Activated CD8-positive, alpha-beta memory T cell treated with anti-CD3 and anti-CD28 coated beads for 1 hour (primary cell): ENCODE measurements around the gene POLD4.

ENCODE experiments used
- DNase-seq, 2 donors: peaks; one replicate each; pipeline ENCODE4 v3.0.0-alpha.2; 2020; ENCODE audit warnings: low read depth in 1 of 2; ENCODE audit errors: extremely low read depth in 1 of 2

Gene POLD4

DNA sequence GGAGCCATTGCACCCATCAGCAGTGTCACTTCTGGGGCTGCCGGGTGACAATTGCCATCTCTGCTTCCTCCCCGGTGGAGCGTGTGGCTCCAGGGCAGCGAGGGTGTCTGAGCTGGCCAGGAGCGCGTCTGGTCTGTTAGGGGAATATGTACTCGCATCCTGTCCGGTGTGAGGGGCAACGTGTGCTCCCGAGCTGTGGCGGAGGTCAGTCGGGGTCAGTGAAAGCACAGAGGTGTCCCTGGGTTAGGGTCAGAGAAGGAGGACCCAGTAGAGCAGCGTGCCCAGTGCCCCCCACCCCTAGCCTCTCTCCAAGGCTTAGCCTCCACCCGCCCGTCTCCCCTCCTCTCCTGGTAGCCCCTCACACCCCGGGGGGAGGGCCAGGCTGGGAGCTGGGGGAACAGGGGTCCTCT lies 18.6 kb upstream of the POLD4 start:
- DNase-seq = no peak

DNA sequence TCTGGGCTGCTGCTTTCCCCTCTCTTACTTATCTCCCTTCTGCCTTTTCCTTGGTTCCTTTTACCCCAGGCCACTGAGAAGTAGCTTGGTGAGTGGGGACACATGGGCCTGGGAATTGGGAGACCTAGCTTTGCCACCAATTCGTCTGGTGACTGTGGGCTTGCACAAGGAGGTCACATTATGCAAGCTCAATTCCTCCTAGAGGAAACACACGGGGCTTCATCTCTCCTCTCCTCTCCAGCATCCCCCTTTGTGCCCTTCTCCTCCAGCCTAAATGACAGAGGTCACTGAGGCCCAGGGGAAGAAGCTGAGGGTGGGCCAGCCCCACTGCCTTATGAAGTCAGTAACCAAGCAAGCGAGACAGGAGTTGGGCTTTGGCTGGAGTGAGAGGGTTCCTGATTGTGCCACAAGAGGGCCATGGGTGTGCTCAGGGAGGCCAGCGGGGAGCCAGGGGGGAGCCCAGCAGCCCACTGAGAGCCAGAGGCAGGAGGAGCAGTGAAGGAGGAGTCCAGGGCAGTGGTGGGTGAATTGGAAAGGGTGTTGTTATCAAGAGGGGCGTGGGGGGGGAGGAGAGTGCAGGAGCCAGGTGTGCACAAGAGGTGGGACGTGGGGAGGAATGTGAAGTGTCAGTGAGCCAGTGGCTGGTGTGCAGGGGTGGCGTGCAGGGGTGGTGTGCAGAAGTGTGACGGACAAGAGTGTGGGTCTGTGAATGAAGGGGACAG lies 18.0 kb upstream of the POLD4 start:
- no peak for DNase-seq

DNA sequence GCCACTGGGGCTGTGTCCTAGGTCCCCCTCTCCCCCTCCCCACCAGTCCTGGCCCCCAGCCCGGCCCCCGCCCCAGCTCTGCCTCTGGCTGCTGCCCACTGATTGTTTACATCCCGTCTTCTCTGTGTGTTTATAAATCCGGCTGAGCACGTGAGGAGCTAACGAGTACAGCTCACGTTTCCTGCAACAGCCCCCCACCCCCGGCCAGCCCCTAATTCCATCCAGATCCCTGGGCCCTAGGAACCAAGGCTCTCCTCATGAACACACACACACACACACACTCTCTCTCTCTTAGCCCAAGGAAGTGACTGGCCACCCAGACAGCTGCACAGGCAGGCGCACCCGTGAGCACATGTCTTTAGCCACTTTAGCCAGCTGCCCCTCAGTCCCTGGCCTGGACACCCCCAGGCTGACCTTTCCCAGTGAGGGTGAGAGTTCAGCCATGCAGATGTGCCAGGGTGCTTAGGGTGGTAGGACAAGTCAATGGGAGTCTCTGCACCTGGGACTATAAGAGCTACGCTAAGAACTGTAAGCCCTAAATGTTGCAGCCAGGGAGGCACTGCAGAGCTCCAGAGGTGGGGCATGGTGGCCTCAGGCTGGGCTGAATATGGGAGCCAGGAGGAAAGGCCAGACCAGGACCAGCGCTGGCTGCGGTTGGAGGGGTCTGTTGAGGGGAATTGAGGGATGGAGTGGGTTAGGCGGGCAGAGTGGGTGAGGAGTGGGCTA lies 17.2 kb upstream of the POLD4 start:
- DNase-seq = no peak

DNA sequence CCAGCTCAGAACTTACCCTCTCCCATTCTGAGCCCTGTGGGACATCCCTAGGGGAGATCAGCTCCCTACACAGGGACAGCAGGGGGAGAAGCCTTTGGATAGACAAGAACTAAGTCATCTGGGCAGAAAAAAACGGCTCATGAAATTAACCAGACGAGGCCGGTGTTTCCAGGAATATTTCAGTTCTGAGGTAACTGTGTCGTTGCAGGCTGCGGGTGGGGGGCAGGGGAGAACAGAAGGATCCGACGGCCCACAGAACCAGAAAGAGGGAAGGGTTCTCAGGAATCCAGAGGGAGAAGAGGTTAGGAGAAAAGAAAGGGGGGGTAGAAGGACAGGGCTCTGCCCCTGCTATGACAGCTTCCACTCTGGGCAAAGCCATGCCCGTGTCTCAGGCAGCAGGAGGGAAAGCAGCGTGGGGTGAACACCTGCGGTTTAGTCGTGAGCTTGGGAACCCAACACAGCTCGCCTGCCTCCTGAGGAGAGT lies 16.5 kb upstream of the POLD4 start:
- no peak for DNase-seq

- no peak for DNase-seq
Measured at GRCh38 chr11:67369275-67369674, 15.9 kb upstream of the POLD4 start.

GRCh38 chr11:67368621-67369020 lies 15.3 kb upstream of the POLD4 start:
- DNase-seq = no peak

GRCh38 chr11:67367761-67368227 lies 14.4 kb upstream of the POLD4 start:
- DNase-seq = no peak

DNA sequence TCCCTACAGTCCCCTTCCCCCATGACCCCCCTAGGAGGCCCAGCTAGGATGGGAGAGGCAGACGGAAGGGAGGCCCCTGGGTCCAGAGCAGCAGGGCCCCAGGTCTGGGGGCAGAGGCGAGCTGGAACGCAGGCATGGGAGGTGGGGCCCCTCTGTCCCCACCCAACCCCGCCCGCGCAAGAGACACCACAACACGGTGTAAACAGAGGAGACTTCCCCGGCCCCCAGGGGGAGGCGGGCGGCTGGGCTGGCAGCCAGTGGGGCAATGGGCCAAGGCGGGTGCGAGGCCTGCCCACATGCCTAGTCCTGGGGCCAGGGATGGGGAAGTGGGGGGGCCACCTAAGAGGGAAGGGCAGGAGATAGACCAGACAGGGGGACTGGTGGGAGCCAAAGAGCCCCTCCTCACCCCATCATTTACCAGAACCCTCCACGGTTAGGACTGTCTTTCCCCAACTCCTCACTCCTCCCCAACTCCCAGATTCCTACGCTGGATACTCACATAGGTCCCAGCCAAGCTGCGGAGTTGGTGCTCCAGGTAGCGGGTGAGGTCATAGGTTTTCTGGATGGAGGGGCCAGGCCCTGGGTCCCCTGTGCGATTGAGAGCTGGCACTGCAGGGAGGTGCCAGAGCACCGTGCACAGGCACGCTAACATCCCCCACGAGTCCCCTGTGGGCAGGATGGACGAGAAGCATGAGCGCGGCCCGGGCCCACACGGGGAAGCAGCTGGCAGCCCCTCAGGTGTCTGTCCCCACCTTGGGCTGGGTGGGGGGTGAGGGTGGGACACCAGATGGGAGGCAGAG lies 13.8 kb upstream of the POLD4 start:
- DNase-seq = no peak

GRCh38 chr11:67366546-67366945 lies 13.2 kb upstream of the POLD4 start:
- no peak for DNase-seq

GRCh38 chr11:67365736-67366444 lies 12.5 kb upstream of the POLD4 start:
- DNase-seq = no peak

- no peak for DNase-seq
Measured at GRCh38 chr11:67364783-67365722, 11.7 kb upstream of the POLD4 start.

DNA sequence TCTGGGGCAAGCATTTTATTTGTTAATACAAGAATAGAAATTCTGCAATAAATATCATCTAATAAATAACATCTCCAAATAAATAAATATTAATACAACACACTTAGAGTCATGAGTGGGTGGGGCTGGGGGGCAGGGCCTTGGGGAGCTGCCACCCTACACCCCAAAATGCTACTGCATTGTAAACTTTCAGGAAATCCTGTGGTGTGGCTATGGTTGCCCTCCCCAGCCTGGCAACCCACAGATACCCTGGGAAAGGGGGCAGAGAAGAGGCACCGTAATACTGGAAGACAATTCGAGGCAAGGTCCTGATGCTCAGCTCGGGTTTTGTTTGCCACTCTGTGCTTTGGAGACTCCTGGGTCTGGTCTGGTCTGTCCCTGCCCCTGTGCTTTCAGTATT lies 10.8 kb upstream of the POLD4 start:
- no peak for DNase-seq

DNA sequence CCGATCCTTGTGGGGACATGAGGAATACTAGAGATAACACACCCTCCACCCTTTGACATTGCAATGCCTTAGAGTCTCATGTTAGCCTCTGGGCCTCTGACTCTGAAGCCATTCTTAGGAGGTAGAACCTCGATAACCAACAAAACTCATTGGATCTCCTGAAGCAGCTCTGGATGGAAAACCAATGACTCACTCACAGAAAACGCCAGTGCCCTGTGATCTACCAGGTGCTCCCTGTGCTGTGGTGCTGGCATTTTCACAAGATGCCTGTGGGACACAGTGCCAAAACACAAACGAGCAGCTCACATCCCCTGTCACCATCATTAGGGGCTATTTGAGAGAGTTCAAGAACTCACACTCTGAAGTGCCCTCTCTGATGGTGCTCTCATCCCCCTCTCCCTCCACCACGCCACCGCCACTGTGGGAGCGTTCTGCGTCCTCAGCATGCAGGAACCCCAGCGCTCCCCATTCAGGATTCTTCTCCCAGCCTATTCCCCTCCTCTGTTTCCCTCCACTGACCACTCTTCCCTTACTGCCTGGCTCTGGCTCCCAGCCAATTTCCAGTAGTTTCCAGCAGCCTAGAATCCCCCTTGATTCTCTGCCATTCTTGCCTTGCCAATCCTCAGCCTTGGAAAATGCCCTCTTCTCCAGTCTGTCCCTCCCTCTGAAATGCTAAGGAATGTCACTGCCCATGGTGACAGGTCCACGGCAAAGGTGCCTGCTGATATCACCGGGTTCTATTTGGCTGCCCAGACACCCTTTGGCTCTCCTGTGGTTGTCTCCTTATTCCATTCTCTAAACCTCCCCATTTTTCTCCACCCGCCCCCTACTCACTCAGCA lies 4.7 kb upstream of the POLD4 start:
- DNase-seq = no peak

GRCh38 chr11:67356864-67357561 lies 3.7 kb upstream of the POLD4 start:
- peak; percentile 25 to 51 for DNase-seq

DNA sequence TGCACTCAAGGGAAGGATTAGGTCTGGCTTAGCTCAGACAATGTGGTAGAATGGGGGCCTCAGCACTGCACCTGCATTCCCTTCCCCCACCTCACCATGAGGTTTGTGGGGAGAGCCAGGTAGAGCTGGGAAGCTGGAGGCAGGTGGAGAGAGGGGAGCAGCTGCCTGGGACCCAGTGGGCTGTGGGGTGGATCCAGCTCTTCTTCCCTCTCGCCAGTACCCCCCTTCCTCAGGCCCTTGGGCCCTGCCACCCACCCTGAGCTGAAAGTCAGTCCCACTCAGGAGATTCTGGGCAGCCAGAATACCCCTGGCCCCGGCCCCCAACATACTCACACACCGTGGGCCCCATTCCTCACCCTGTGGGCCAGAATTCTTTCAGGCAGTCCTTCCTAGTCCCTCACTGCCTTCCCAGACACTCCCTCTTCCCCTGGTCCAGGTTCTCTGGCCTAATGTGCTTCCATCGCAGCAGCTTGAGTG lies 3.1 kb upstream of the POLD4 start:
- DNase-seq = no peak

GRCh38 chr11:67355794-67356386 lies 2.5 kb upstream of the POLD4 start:
- no peak for DNase-seq

DNA sequence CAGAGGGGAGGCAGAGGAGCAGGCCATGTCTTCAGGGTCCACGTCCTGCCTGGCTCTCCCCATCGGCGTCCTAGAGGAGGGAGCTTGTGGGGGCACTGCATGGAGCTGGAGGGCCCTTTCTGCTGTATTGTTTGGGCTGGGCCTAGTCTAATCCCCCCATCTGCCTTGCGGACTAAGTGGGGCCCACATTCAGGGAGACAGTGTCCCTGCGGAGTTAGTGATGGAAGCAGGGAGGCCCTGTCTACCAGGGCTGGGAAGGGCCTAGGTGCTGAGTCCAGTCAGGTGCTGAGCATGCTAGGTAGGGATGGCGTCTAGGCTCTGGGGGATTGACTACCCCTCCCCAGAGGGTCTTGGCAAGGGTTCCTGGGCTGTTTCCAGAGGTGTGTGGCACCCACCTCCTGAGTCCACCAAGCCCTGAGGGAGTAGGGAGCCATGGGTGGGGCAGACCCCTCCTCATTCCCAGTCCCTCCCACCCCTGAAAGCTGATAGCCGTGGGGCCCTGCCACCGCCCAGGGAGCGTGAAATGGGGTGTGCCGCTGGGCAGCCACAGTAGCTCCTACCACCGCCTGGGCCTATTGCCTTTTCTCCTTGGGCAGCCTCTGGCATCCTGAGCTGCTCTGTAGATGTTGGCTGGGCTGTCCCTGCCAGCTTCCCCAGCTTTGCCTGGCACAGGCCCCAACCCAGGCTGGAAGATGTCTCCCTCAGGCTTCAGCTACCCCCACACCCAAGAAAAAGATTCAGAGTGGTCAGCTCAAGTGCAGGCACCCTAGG lies 1.9 kb upstream of the POLD4 start:
- no peak for DNase-seq
